GM19023 (cell line): ENCODE results near the gene HECTD1.
"Not testable (repeated sequence)": the region's sequence is repeated elsewhere in the genome, so short reads cannot be mapped to it uniquely, and the experiment has no call there.

Experiments used
- ATAC-seq: cut with Tn5 transposase; IDR thresholded peaks from one replicate; pipeline ENCODE4 v1.9.1; 2021; ENCODE audit warnings: mild to moderate bottlenecking, moderate library complexity; ENCODE audit not compliant: unreplicated experiment

HECTD1 gene

DNA sequence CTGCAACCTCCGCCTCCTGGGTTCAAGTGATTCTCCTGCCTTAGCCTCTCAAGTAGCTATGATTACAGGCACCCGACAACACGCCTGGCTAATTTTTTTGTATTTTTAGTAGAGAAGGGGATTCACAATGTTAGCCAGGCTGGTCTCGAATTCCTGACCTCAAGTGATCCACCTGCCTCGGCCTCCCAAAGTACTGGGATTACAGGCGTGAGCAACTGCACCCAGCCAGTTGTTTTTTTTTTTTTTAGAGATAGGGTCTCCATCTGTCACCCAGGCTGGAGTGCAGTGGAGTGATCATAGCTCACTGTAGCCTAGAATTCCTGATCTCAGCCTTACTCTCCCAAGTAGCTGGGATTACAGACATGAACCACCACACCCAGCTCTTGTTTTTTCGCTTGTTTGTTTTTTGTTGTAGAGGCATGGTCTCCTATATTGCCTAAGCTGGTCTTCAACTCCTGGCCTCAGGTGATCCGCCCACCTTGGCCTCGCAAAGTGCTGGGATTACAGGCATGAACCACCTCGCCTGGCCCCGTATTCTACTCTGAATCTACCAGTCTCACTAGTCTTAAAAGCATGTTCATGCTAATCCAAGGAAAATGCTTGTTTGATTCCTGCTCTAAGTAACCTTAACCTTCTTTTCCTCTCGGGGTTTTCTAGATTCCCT lies 149.8 kb downstream of the HECTD1 start:
- ATAC-seq = no peak

DNA sequence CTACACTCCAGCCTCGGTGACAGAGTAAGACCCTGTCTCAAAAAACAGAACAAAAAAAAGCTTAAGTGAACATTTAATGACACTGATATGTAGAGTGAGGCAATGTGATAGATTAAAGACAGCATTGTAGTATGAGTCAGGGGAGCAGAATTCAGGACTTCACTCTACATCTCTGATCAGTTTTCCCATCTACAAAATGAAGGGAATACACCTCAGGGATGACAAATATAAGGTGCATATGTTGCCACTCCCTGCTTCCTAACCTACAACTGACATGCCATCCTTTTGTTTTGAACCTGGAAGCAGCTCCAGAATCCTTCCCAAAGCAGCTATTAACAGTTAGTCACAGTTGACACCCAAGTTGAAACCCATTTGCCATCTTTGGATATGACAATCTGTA lies 150.6 kb downstream of the HECTD1 start:
- no peak for ATAC-seq

DNA sequence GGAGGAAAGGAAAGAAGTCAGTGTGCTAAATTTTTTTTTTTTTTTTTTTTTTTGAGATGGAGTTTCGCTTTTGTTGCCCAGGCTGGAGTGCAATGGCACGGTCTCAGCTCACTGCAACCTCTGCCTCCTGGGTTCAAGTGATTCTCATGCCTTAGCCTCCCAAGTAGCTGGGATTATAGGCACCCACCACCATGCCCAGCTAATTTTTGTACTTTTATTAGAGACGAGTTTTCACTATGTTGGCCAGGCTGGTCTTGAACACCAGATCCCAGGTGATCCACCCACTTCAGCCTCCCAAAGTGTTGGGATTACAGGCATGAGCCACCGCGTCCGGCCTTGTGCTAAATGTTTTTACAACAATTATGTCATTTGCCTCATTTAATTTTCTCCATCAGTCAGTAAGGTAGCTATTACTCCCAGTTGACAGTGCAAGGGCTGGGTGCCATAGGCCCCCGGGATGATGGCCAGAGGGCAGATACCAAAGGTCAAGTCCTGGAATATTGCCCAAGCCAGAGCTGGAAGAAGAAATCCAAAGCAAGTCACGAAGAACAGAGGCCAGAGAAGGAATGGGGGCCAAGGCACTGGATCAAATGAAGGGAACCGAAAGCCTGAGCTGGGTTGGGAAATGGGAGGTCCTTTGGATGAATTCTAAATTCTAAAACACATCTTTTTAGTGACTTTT lies 154.5 kb downstream of the HECTD1 start:
- not testable (repeated sequence) for ATAC-seq

DNA sequence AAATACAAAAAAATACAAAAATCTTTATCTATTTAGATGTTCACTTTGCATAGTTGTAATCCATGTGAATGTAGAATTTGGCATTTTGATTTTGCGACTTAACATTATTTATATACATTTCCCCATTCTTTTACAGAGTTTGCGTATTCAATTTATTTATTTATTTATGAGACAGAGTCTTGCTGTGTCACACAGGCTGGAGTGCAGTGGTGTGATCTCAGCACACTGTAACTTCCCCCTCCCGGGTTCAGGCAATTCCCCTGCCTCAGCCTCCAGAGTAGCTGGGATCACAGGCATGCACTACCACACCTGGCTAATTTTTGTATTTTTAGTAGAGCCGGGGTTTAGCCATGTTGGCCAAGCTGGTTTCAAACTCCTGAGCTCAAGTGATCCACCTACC lies 156.1 kb downstream of the HECTD1 start:
- ATAC-seq = no peak

DNA sequence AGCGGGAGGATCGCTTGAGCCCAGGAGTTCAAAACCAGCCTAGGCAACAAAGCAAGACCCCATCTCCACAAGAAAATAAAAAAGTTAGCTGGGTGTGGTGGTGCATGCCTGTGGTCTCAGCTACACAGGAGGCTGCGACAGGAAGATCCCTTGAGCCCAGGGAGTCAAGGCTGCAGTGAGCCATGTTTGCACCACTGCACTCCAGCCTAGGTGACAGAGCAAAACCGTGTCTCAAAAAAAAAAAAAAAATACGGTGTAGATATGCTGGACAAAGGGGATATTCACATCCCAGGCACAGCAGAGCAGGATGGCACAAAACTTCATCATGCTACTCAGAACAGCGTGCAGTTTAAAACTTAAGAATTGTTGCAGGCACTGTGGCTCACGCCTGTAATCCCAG lies 156.6 kb downstream of the HECTD1 start:
- ATAC-seq = no peak
